HEK293 (cell line): ENCODE results near the gene LRFN2.

ENCODE experiments used
- CTCF ChIA-PET: fragments of 350-600 bp; formaldehyde crosslinking; extraction: SDS; loops from one replicate; lab custom pipeline; 2021; ENCODE audit warnings: antibody characterized with exemption; lab: Yijun Ruan, JAX
- POLR2A ChIA-PET: fragments of 300-600 bp; formaldehyde crosslinking; extraction: SDS; loops from one replicate; lab custom pipeline; 2020; ENCODE audit warnings: antibody characterized with exemption, inconsistent platforms; lab: Yijun Ruan, JAX
- H3K27ac ChIP-seq: fragments of 200-500 bp; sonication (Bioruptor generic); 2 replicates; pipeline ENCODE4 v1.5.1; 2014; ENCODE audit warnings: low read depth, low read length, control low read depth, inconsistent platforms; ENCODE audit errors: extremely low read depth
- H3K36me3 ChIP-seq, 2 experiments: fragments of 200-500 bp in 1 of 2; sonication (Bioruptor generic) in 1 of 2; 1 replicate in 1 of 2; 2 replicates in 1 of 2; pipeline ENCODE4 v1.5.1; 2014 to 2017; ENCODE audit warnings: inconsistent platforms in 2 of 2, low read length in 2 of 2; ENCODE audit not compliant: control insufficient read depth in 2 of 2, insufficient read depth in 1 of 2
- H3K4me1 ChIP-seq: fragments of 200-500 bp; sonication (Bioruptor generic); 2 replicates; pipeline ENCODE4 v1.5.1; 2014; ENCODE audit warnings: mild to moderate bottlenecking, low read length, inconsistent platforms; ENCODE audit not compliant: control insufficient read depth, insufficient read depth
- H3K4me3 ChIP-seq: 2 replicates; pipeline ENCODE4 v1.5.1; 2011; ENCODE audit warnings: low read depth, mild to moderate bottlenecking, control low read depth, low read length, moderate library complexity
- H3K9me3 ChIP-seq: fragments of 200-500 bp; sonication (Bioruptor generic); 2 replicates; pipeline ENCODE4 v1.5.1; 2014; ENCODE audit warnings: low read depth, low read length, inconsistent platforms; ENCODE audit not compliant: control insufficient read depth, insufficient read depth
- FEZF1 ChIP-seq: fragments of 450-650 bp; formaldehyde crosslinking; IDR thresholded peaks from 2 replicates; pipeline ENCODE4 v1.5.1; 2016; ENCODE audit warnings: missing biosample characterization, missing genetic modification characterization
- HOXD13 ChIP-seq: sonication (generic); formaldehyde crosslinking; IDR thresholded peaks from 2 replicates; pipeline ENCODE4 v1.8.0; 2022; ENCODE audit warnings: missing genetic modification reagents, borderline replicate concordance
- REST ChIP-seq: fragments of 450-650 bp; formaldehyde crosslinking; IDR thresholded peaks from 2 replicates; pipeline ENCODE4 v1.5.1; 2016; ENCODE audit warnings: missing biosample characterization, missing genetic modification characterization
- ZIC2 ChIP-seq: fragments of 450-650 bp; formaldehyde crosslinking; IDR thresholded peaks from 2 replicates; pipeline ENCODE4 v1.5.1; 2016; ENCODE audit warnings: missing biosample characterization, missing genetic modification characterization
- ZNF184 ChIP-seq: fragments of 450-650 bp; IDR thresholded peaks from 2 replicates; pipeline ENCODE4 v1.5.1; 2018; ENCODE audit warnings: missing biosample characterization, mild to moderate bottlenecking, missing genetic modification characterization
- ZNF223 ChIP-seq: fragments of 450-650 bp; formaldehyde crosslinking; IDR thresholded peaks from 2 replicates; pipeline ENCODE4 v1.5.1; 2016; ENCODE audit warnings: missing biosample characterization, missing genetic modification characterization
- ZNF23 ChIP-seq: fragments of 450-650 bp; formaldehyde crosslinking; IDR thresholded peaks from 2 replicates; pipeline ENCODE4 v1.5.1; 2016; ENCODE audit warnings: missing biosample characterization, missing genetic modification characterization, borderline replicate concordance
- ZNF248 ChIP-seq: fragments of 450-650 bp; formaldehyde crosslinking; IDR thresholded peaks from 2 replicates; pipeline ENCODE4 v1.5.1; 2017; ENCODE audit warnings: missing biosample characterization, missing genetic modification characterization
- ZNF280C ChIP-seq: fragments of 450-650 bp; formaldehyde crosslinking; IDR thresholded peaks from 2 replicates; pipeline ENCODE4 v1.5.1; 2016; ENCODE audit warnings: missing biosample characterization, missing genetic modification characterization
- ZNF292 ChIP-seq: fragments of 450-650 bp; formaldehyde crosslinking; IDR thresholded peaks from 2 replicates; pipeline ENCODE4 v1.5.1; 2016; ENCODE audit warnings: low read depth, missing biosample characterization, missing genetic modification characterization, borderline replicate concordance
- ZNF362 ChIP-seq: fragments of 450-650 bp; formaldehyde crosslinking; IDR thresholded peaks from 2 replicates; pipeline ENCODE4 v1.5.1; 2016; ENCODE audit warnings: missing biosample characterization, missing genetic modification characterization
- ZNF529 ChIP-seq: fragments of 450-650 bp; formaldehyde crosslinking; IDR thresholded peaks from 2 replicates; pipeline ENCODE4 v1.5.1; 2017; ENCODE audit warnings: missing genetic modification characterization, missing biosample characterization; ENCODE audit not compliant: insufficient replicate concordance
- ZNF561 ChIP-seq: fragments of 450-650 bp; IDR thresholded peaks from 2 replicates; pipeline ENCODE4 v1.5.1; 2018; ENCODE audit warnings: missing biosample characterization, missing genetic modification characterization, borderline replicate concordance
- ZNF596 ChIP-seq: fragments of 450-650 bp; IDR thresholded peaks from 2 replicates; pipeline ENCODE4 v1.5.0; 2018; ENCODE audit warnings: missing biosample characterization, mild to moderate bottlenecking, missing genetic modification characterization, moderate library complexity
- ZNF629 ChIP-seq: fragments of 450-650 bp; formaldehyde crosslinking; IDR thresholded peaks from 2 replicates; pipeline ENCODE4 v1.5.1; 2017; ENCODE audit warnings: missing biosample characterization, missing genetic modification characterization
- ZNF768 ChIP-seq: fragments of 450-650 bp; formaldehyde crosslinking; IDR thresholded peaks from 2 replicates; pipeline ENCODE4 v1.5.1; 2018; ENCODE audit warnings: missing biosample characterization, mild to moderate bottlenecking, missing genetic modification characterization
- ZNF776 ChIP-seq: fragments of 450-650 bp; formaldehyde crosslinking; IDR thresholded peaks from 2 replicates; pipeline ENCODE4 v1.5.0; 2017; ENCODE audit warnings: missing biosample characterization, missing genetic modification characterization, borderline replicate concordance

Gene LRFN2

GRCh38 chr6:40461643-40462042, 125.5 kb downstream of the LRFN2 start:
- Histone ChIP-seq H3K9me3 (no peaks in the 10 kb centered on the region), H3K27ac (no peak overlapping the region), H3K36me3 (no peaks in the 10 kb centered on the region), H3K4me1 (no peaks in the 10 kb centered on the region), H3K4me3 (no peak overlapping the region)
- ChIA-PET CTCF (interaction anchor here (0.8 to 0.9 kb wide), 2 partner anchors 128 to 578 kb away, joined by 3 read pairs; partner anchors contain the start of gene UNC5CL), POLR2A (no interaction called here)
- TF ChIP-seq ZNF23 (tag by site-specific recombination): no peak
- no peak for TF ChIP-seq ZNF629
- no peak for TF ChIP-seq ZNF776
- no peak for TF ChIP-seq REST (tag by site-specific recombination)
- TF ChIP-seq ZNF596: no peak
- TF ChIP-seq ZNF529 (tag by site-specific recombination): no peak
- TF ChIP-seq FEZF1: no peak
- no peak for TF ChIP-seq ZNF292 (tag by site-specific recombination)

GRCh38 chr6:40460380-40460779, 126.8 kb downstream of the LRFN2 start:
- H3K27ac ChIP-seq: no peak overlapping the region

More at GRCh38 chr6:40460380-40460779, 126.8 kb downstream of the LRFN2 start:
- Histone ChIP-seq H3K4me1 (no peaks in the 10 kb centered on the region), H3K4me3 (no peak overlapping the region), H3K9me3 (no peaks in the 10 kb centered on the region), H3K36me3 (no peaks in the 10 kb centered on the region)
- CTCF ChIA-PET: interaction anchor here (0.6 kb wide), 1 partner anchor 481 kb away, joined by 3 read pairs; no protein-coding TSS in a partner anchor
- TF ChIP-seq ZNF561 (tag by site-specific recombination): no peak
- TF ChIP-seq ZNF768 (tag by site-specific recombination): no peak
- TF ChIP-seq ZNF362 (tag by site-specific recombination): no peak
- TF ChIP-seq HOXD13 (CRISPR knock-in tag): no peak
- no peak for TF ChIP-seq ZNF223 (tag by site-specific recombination)
- TF ChIP-seq ZNF280C (tag by site-specific recombination): no peak
- no peak for TF ChIP-seq ZNF184 (tag by site-specific recombination)
- no peak for TF ChIP-seq ZIC2 (tag by site-specific recombination)
- no peak for TF ChIP-seq ZNF248 (tag by site-specific recombination)
- no peak for TF ChIP-seq ZNF23 (tag by site-specific recombination)
- POLR2A ChIA-PET: no interaction called here
